Left renal pelvis (tissue), 4 donors: ENCODE measurements around the gene SPATA16. TPM values are rescaled to one million over a fixed set of nuclear protein-coding genes. Genes with fewer than 3 reads are reported as not detected.
"Not testable (repeated sequence)": the region's sequence is repeated elsewhere in the genome, so short reads cannot be mapped to it uniquely, and the experiment has no call there.

Experiments
- DNase-seq, 4 donors: peaks; one replicate each; pipeline ENCODE4 v3.0.0-alpha.2; 2013; ENCODE audit warnings: low read depth in 4 of 4, low spot score in 3 of 4
- polyA plus RNA-seq, 4 donors: library from polyadenylated mRNA; unstranded; fragments of 120-200 nt; gene quantifications; one replicate each; pipeline ENCODE4 v1.2.1, GENCODE V29; 2013; ENCODE audit not compliant: insufficient read length in 4 of 4

SPATA16 gene
- polyA plus RNA-seq, 4 donors = not detected

- peak in 1 of 4 donors; percentile 4 for DNase-seq
These were observed 75.5 kb downstream of the SPATA16 start for GRCh38 chr3:173065543-173065981.

GRCh38 chr3:173064631-173065030, 76.4 kb downstream of the SPATA16 start:
- no peak for DNase-seq

GRCh38 chr3:173058229-173058628, 82.8 kb downstream of the SPATA16 start:
- no peak for DNase-seq

- no peak for DNase-seq
These were observed 85.7 kb downstream of the SPATA16 start for GRCh38 chr3:173055228-173055933.

DNA sequence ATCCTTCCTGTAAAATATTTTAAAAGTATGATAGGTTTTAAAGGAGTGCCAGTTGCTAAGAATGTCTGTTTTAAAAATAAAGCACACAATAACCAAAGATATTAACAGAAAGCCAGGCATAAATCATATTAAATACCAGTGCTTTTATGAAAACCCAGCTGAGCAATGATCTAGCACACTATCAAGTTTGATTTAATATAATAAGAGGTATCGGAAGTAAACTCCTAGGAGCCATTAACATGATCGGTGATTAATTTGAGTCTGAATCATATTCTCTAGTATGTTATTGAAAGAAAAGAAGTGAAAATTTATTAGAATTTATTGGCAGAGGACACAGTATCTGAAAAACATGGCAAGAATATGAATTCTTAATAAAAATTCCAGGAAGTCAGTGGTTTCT, 91.7 kb downstream of the SPATA16 start:
- DNase-seq = no peak

DNA sequence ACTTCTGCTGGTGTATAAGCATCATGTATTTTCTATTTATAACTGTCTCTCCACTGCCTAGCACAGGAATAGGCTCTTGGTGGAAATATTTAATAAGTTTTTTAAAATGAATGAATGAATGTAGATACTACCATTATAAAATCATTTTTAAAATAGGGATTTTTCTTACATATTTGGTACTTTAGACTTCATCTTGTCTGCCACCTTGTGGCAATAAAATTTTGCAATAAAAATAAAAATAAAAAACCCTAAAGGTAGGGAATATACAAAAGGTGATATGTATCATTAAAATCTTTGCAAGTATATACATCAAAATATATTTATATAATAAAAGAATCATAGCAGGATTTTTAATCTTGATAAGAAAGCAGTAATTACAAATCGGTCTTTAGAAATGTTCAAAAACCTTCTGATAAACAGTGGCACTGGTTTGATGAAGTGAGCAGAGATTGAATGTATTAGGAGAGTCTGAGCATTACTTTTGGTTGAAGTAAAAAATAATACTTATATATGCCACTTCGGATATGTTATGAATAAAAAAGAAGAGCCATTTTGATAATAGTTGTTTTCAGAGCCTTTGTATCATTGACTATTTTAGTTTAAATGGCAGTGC, 95.2 kb downstream of the SPATA16 start:
- DNase-seq = no peak

- DNase-seq = no peak
These were observed 96.0 kb downstream of the SPATA16 start for GRCh38 chr3:173044998-173045397.

DNA sequence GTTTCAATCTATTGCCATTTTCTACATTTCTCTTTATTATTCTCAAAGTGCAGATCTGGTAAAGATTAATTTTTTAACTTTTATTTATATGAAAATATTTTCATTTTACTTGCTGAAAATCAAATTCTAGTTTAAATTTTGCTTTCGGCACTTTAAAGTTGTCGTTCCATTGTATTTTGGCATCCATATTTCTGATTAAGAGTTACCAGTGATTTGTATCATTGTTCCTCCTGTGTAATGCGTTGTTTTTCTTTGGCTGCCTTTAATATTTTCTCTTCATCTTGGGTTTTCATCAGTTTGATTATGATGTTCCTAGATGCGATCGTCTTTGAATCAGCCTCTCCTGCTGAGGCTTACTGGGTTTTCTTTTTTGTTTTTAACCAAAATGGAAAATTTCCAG, 97.3 kb downstream of the SPATA16 start:
- no peak for DNase-seq

DNA sequence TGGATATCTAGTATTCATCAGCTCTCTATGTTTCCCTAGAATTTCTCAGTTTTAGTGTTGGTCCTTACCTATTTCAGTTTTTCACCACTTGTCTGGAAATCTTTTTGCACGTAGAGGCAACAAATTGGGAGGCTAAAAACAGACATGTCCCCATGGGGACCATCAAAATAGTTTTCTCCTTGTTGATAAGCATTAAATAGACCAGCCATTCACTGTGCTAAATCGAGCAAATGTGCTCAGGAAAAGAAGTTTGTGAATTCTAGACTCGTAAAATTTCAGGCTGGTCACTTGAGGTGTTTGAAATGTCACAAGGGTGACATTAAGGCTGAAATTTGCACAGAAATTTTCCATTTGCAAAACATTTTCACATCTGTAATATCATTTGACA, 102.6 kb downstream of the SPATA16 start:
- no peak for DNase-seq

- no peak for DNase-seq
These were observed 103.1 kb downstream of the SPATA16 start for GRCh38 chr3:173037840-173038483.

DNA sequence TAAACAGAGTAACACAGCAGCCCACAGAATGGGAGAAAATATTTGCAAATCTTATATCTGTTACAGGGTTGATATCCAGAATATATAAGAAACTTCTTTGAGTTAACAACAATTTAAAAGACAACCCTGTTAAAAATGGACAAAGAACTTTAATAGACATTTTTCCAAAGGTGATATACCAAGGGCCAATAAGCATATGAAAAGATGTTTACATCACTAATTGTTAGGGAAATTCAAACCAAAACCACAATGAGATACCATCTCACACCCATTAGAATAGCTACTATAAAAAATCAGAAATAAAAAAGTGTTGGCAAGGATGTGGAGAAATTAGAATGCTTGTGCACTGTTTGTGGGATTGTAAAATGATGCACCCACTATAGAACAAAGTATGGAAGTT, 110.8 kb downstream of the SPATA16 start:
- no peak for DNase-seq

GRCh38 chr3:173028351-173028750, 112.7 kb downstream of the SPATA16 start:
- DNase-seq = no peak

GRCh38 chr3:173027429-173027828, 113.6 kb downstream of the SPATA16 start:
- DNase-seq = no peak

GRCh38 chr3:173025941-173026340, 115.1 kb downstream of the SPATA16 start:
- DNase-seq = no peak

GRCh38 chr3:173021547-173022185, 119.4 kb downstream of the SPATA16 start:
- DNase-seq = no peak

- DNase-seq = not testable (repeated sequence)
These were observed 120.9 kb downstream of the SPATA16 start for GRCh38 chr3:173020128-173020527.

GRCh38 chr3:173019378-173019777, 121.7 kb downstream of the SPATA16 start:
- no peak for DNase-seq

- DNase-seq = no peak
These were observed 122.3 kb downstream of the SPATA16 start for GRCh38 chr3:173018758-173019157.

- no peak for DNase-seq
These were observed 127.7 kb downstream of the SPATA16 start for GRCh38 chr3:173013219-173013832.

DNA sequence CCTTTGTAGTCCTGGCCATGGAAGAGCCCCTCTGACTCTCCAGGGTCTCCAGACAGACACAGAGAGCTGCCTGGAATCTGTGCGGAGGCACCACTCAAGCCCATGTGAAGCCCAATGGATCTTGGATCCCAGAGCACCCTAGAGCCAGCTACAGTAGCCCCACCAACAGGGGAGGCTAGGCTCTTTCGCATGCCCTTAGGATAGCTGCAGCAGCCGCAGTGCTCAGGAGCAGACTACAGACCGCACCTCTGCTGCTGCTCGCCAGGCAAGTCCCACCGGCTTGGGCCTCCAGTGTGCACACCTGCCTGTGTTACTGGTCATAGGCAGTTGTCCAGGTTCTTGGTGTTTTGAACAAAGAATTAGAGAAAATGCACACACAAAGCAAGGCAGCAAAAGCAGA, 131.6 kb downstream of the SPATA16 start:
- DNase-seq = no peak

DNA sequence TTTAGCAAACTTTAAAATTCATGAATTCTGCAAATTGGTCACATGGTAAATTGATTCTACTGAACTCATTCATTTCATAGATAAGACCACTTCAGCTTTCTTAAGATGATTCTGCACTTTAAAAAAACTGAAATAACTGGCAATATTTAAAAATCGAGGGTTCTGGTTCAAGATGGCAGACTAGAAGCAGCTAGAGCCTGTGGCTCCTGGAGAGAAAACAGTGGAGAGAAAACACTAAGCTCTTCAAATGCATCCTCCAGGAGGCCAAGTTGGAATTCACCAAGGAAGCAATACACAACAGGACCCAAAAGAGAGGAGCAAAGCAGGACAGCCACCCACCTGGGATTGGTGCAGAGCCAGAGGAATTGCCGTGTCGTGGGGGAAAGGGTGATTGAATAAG, 132.1 kb downstream of the SPATA16 start:
- no peak for DNase-seq
